CD4-positive, alpha-beta T cell treated with Interleukin-21 for 1 hour (primary cell): ENCODE results near the gene ZNF563.
A peak's percentile ranks its signal among the peaks of the same experiment; 100 is the strongest.
"Not testable (repeated sequence)": the region's sequence is repeated elsewhere in the genome, so short reads cannot be mapped to it uniquely, and the experiment has no call there.

ENCODE experiments used
- DNase-seq: peaks from one replicate; pipeline ENCODE4 v3.0.0-alpha.2; 2020

ZNF563 gene

GRCh38 chr19:12333162-12334159, at the start of gene ZNF563:
TSS of gene ZNF563 (minus strand) at chr19:12333633. CDS start at chr19:12333482, 151 bp downstream.
- peak; percentile 98 for DNase-seq

GRCh38 chr19:12380444-12380737, 47.0 kb upstream of the ZNF563 start:
- no peak for DNase-seq

- DNase-seq, result no peak
Observed at GRCh38 chr19:12379732-12380443, 46.5 kb upstream of the ZNF563 start.

GRCh38 chr19:12374026-12374425, 40.6 kb upstream of the ZNF563 start:
- DNase-seq, result no peak

- DNase-seq, result peak; percentile 85
Observed at GRCh38 chr19:12365236-12366162, 32.1 kb upstream of the ZNF563 start, which contains the start of gene ZNF442. TSS of gene ZNF442 (minus strand) at chr19:12365683. CDS start at chr19:12363631, 2,052 bp downstream.

GRCh38 chr19:12364391-12365235, 31.2 kb upstream of the ZNF563 start:
- DNase-seq, result peak; percentile 1

GRCh38 chr19:12362236-12362635, 28.8 kb upstream of the ZNF563 start:
- DNase-seq, result not testable (repeated sequence)

GRCh38 chr19:12353375-12353774, 19.9 kb upstream of the ZNF563 start:
- DNase-seq, result no peak

GRCh38 chr19:12350890-12351197, 17.4 kb upstream of the ZNF563 start:
- DNase-seq, result no peak

- no peak for DNase-seq
Observed at GRCh38 chr19:12350185-12350889, 16.9 kb upstream of the ZNF563 start.

GRCh38 chr19:12346896-12347295, 13.5 kb upstream of the ZNF563 start:
- peak; percentile 63 for DNase-seq

GRCh38 chr19:12345197-12345596, 11.8 kb upstream of the ZNF563 start:
- DNase-seq, result no peak

GRCh38 chr19:12331211-12331941, 2.1 kb downstream of the ZNF563 start:
- DNase-seq, result peak; percentile 66

- no peak for DNase-seq
Observed at GRCh38 chr19:12330340-12330739, 3.1 kb downstream of the ZNF563 start.

GRCh38 chr19:12325690-12326089, 7.7 kb downstream of the ZNF563 start:
- no peak for DNase-seq

- no peak for DNase-seq
Observed at GRCh38 chr19:12318782-12319413, 14.5 kb downstream of the ZNF563 start.

- no peak for DNase-seq
Observed at GRCh38 chr19:12314553-12314952, 18.9 kb downstream of the ZNF563 start.

- DNase-seq, result not testable (repeated sequence)
Observed at GRCh38 chr19:12308891-12309290, 24.5 kb downstream of the ZNF563 start.

- DNase-seq, result no peak
Observed at GRCh38 chr19:12295191-12295590, 38.2 kb downstream of the ZNF563 start.
